ENCODE results near the gene CENPE. TPM values are rescaled to one million over a fixed set of nuclear protein-coding genes. Genes with fewer than 3 reads are reported as not detected.

CENPE gene
- total RNA-seq, 2 donors from 2014 or later = 0.87 to 4.5 TPM

DNA sequence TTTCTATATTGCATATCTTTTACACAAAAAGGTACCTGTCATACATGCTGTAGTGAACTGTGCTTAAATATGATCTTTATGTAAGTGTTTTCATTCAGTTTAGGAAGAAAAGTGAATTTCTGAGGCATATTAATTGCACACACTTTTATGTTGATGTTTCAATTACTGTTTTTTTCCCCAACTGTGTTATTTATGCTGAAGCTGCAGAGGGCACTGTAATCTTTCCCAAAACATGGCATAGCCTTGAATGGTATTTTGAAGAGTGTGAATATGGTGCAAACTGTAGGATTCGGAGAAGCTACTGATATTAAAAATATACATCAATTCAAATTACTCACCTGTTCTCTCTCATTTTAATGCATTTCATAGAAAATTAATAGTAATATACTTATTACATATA, 6.0 kb upstream of the CENPE start:
- H3K27ac ChIP-seq = no peak overlapping the region
- H3K4me1 ChIP-seq (replicated peaks) = no peaks in the 10 kb centered on the region
- H3K9me3 ChIP-seq = no peaks in the 10 kb centered on the region
- no peak overlapping the region for H3K4me3 ChIP-seq
- TF ChIP-seq POLR2AphosphoS5 (IDR thresholded peaks at IDR 0.05) = no peak
- TF ChIP-seq, protein P1, sequence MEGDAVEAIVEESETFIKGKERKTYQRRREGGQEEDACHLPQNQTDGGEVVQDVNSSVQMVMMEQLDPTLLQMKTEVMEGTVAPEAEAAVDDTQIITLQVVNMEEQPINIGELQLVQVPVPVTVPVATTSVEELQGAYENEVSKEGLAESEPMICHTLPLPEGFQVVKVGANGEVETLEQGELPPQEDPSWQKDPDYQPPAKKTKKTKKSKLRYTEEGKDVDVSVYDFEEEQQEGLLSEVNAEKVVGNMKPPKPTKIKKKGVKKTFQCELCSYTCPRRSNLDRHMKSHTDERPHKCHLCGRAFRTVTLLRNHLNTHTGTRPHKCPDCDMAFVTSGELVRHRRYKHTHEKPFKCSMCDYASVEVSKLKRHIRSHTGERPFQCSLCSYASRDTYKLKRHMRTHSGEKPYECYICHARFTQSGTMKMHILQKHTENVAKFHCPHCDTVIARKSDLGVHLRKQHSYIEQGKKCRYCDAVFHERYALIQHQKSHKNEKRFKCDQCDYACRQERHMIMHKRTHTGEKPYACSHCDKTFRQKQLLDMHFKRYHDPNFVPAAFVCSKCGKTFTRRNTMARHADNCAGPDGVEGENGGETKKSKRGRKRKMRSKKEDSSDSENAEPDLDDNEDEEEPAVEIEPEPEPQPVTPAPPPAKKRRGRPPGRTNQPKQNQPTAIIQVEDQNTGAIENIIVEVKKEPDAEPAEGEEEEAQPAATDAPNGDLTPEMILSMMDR (IDR thresholded peaks at IDR 0.05) = peak in 2 of 4 experiments; percentile 26 to 27
- intact Hi-C loops (cut with DNase I) = no loop called here
- 31% methylated on average over 1 of the region's 1 CpG for WGBS
- no peaks in the 10 kb centered on the region for H3K36me3 ChIP-seq
- H3K27me3 ChIP-seq (replicated peaks; ENCODE audit: insufficient read depth) = no peaks in the 10 kb centered on the region
- DNase-seq (ENCODE audit: low spot score) = no peak

DNA sequence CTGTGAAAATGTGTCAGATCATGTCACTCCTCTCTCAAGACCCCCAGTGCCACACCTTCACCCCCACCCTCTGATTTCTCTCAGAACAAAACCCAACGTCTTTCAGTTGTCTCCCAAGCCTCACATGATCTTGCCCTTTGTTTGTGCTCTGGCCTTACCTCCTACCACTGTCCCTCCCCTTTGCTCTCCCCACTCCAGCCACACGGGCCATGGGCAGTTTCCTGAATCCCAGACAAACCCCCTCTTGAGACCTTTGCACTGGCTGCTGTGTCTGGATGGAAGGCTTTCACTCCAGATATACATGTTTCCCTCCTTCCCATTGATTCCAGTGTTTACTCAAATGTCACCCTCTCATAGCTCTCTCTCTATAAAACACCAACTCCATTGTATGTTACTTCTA, 3.6 kb upstream of the CENPE start:
- Histone ChIP-seq H3K27me3 (replicated peaks; ENCODE audit: insufficient read depth) (no peaks in the 10 kb centered on the region), H3K27ac (no peak overlapping the region), H3K9me3 (no peaks in the 10 kb centered on the region), H3K36me3 (no peaks in the 10 kb centered on the region), H3K4me1 (replicated peaks) (no peaks in the 10 kb centered on the region), H3K4me3 (no peak overlapping the region)
- no peak for TF ChIP-seq POLR2AphosphoS5 (IDR thresholded peaks at IDR 0.05)
- no peak for DNase-seq (ENCODE audit: low spot score)
- WGBS = 24% methylated on average over 2 of the region's 2 CpGs
- intact Hi-C loops (cut with DNase I) = no loop called here

- no peaks in the 10 kb centered on the region for H3K27me3 ChIP-seq (replicated peaks; ENCODE audit: insufficient read depth)
- no peaks in the 10 kb centered on the region for H3K9me3 ChIP-seq
- WGBS = 92% methylated on average over 2 of the region's 2 CpGs
- DNase-seq (ENCODE audit: low spot score) = no peak
- H3K4me3 ChIP-seq = no peak overlapping the region
- H3K4me1 ChIP-seq (replicated peaks) = no peaks in the 10 kb centered on the region
- no peak for TF ChIP-seq POLR2AphosphoS5 (IDR thresholded peaks at IDR 0.05)
- TF ChIP-seq, protein P1 (IDR thresholded peaks at IDR 0.05) = no peak
- no peak for TF ChIP-seq POLR2A (IDR thresholded peaks at IDR 0.05)
- H3K27ac ChIP-seq = no peak overlapping the region
- H3K36me3 ChIP-seq = no peaks in the 10 kb centered on the region
- intact Hi-C loops (cut with DNase I) = no loop called here
These were observed 3.1 kb upstream of the CENPE start for GRCh38 chr4:103201253-103201652.

DNA sequence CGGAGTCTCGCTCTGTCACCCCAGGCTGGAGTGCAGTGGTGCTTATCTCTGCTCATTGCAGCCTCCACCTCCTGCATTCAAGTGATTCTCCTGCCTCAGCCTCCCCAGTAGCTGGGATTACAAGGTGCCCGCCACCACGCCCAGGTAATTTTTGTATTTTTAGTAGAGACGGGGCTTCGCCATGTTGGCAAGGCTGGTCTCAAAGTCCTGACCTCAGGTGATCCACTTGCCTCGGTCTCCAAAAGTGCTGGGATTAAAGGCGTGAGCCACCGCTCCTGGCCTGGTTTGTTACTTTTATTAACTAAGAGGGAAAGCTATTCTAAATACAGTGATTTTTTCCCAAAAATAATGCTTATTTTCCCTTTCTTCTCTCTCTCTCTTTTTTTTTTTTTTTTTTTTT, 866 bp upstream of the CENPE start:
- H3K36me3 ChIP-seq = no peaks in the 10 kb centered on the region
- H3K27me3 ChIP-seq (replicated peaks; ENCODE audit: insufficient read depth) = no peaks in the 10 kb centered on the region
- intact Hi-C loops (cut with DNase I) = no loop called here
- no peaks in the 10 kb centered on the region for H3K9me3 ChIP-seq
- no peaks in the 10 kb centered on the region for H3K4me1 ChIP-seq (replicated peaks)
- H3K4me3 ChIP-seq = peak overlapping the region; percentile 54 to 71
- no peak for DNase-seq (ENCODE audit: low spot score)
- TF ChIP-seq POLR2AphosphoS5 (IDR thresholded peaks at IDR 0.05) (no peak), POLR2A (IDR thresholded peaks at IDR 0.05) (no peak)
- TF ChIP-seq, protein P1 (IDR thresholded peaks at IDR 0.05) = no peak
- 81% methylated on average over 9 of the region's 9 CpGs for WGBS
- H3K27ac ChIP-seq = peak overlapping the region in 1 of 2 donors; percentile 70

- Histone ChIP-seq H3K27me3 (replicated peaks; ENCODE audit: insufficient read depth) (no peaks in the 10 kb centered on the region), H3K27ac (peak overlapping the region in 1 of 2 donors; percentile 70), H3K4me3 (peak overlapping the region; percentile 54 to 71), H3K9me3 (no peaks in the 10 kb centered on the region), H3K4me1 (replicated peaks) (no peaks in the 10 kb centered on the region), H3K36me3 (no peaks in the 10 kb centered on the region)
- WGBS = under 1% methylated on average over 9 of the region's 9 CpGs
- no peak for DNase-seq (ENCODE audit: low spot score)
- intact Hi-C loops (cut with DNase I) = no loop called here
- TF ChIP-seq, protein P1 (IDR thresholded peaks at IDR 0.05) = no peak
- TF ChIP-seq POLR2AphosphoS5 (IDR thresholded peaks at IDR 0.05) (no peak), POLR2A (IDR thresholded peaks at IDR 0.05) (no peak)
These were observed 405 bp downstream of the CENPE start for GRCh38 chr4:103197765-103198110.

All from prostate gland (tissue), 2 donors.